ENCODE data around the gene DRAXIN.

- TF ChIP-seq CTCF (conservative IDR thresholded peaks at IDR 0.05; ENCODE audit: low read length) = no peak
- TF ChIP-seq EZH2phosphoT487 (IDR thresholded peaks at IDR 0.05; ENCODE audit: borderline replicate concordance, low read depth, low read length) = no peak
These were observed 3.0 kb upstream of the DRAXIN start for GRCh38 chr1:11688506-11688905.

All from OCI-LY7 (cell line).